H9 (cell line): Measurements from ENCODE around the gene CDK17. TPM values are rescaled to one million over a fixed set of nuclear protein-coding genes. Genes with fewer than 3 reads are reported as not detected.

ENCODE experiments used
- DNase-seq: peaks from one replicate; pipeline ENCODE4 v3.0.0-alpha.2; 2017
- H2AFZ ChIP-seq: one replicate; pipeline ENCODE4 v1.6.1; 2013; ENCODE audit warnings: mild to moderate bottlenecking, low read length, control low read depth, moderate library complexity
- H2AK5ac ChIP-seq: 2 replicates; pipeline ENCODE4 v1.6.1; 2013; ENCODE audit warnings: low read length, control low read depth, mixed read lengths; ENCODE audit not compliant: insufficient read length
- H2BK120ac ChIP-seq: one replicate; pipeline ENCODE4 v1.6.1; 2013; ENCODE audit warnings: low read depth, mild to moderate bottlenecking, low read length, control low read depth, inconsistent platforms; ENCODE audit not compliant: poor library complexity, severe bottlenecking
- H2BK12ac ChIP-seq: 2 replicates; pipeline ENCODE4 v1.6.1; 2013; ENCODE audit warnings: low read length, control low read depth, mixed read lengths, low read depth; ENCODE audit not compliant: insufficient read length
- H2BK15ac ChIP-seq: 2 replicates; pipeline ENCODE4 v1.6.1; 2013; ENCODE audit warnings: low read depth, low read length, control low read depth
- H2BK20ac ChIP-seq: one replicate; pipeline ENCODE4 v1.6.1; 2013; ENCODE audit warnings: low read depth, mild to moderate bottlenecking, low read length, control low read depth, inconsistent platforms; ENCODE audit not compliant: poor library complexity, severe bottlenecking
- H2BK5ac ChIP-seq: 2 replicates; pipeline ENCODE4 v1.6.1; 2013; ENCODE audit warnings: low read length, control low read depth, mixed read lengths; ENCODE audit not compliant: insufficient read length
- H3K14ac ChIP-seq: 2 replicates; pipeline ENCODE4 v1.6.1; 2013; ENCODE audit warnings: low read length, control low read depth; ENCODE audit not compliant: insufficient read depth
- H3K18ac ChIP-seq: 2 replicates; pipeline ENCODE4 v1.6.1; 2013; ENCODE audit warnings: low read depth, mild to moderate bottlenecking, mixed read lengths, low read length, control low read depth; ENCODE audit not compliant: insufficient read length
- H3K23ac ChIP-seq: 2 replicates; pipeline ENCODE4 v1.6.1; 2013; ENCODE audit warnings: low read length, control low read depth, mixed read lengths, low read depth; ENCODE audit not compliant: insufficient read length
- H3K23me2 ChIP-seq: 2 replicates; pipeline ENCODE4 v1.6.1; 2013; ENCODE audit warnings: low read depth, mild to moderate bottlenecking, mixed read lengths, low read length, control low read depth; ENCODE audit not compliant: insufficient read length, poor library complexity, severe bottlenecking
- H3K27ac ChIP-seq: 2 replicates; pipeline ENCODE4 v1.5.1; 2013; ENCODE audit warnings: low read length, control low read depth, mixed read lengths, low read depth; ENCODE audit not compliant: insufficient read length
- H3K27me3 ChIP-seq: 2 replicates; pipeline ENCODE4 v1.6.1; 2013; ENCODE audit warnings: low read length, control low read depth, inconsistent platforms; ENCODE audit not compliant: insufficient read depth
- H3K4ac ChIP-seq: 2 replicates; pipeline ENCODE4 v1.6.1; 2013; ENCODE audit warnings: low read depth, mild to moderate bottlenecking, control low read depth, inconsistent platforms, low read length, moderate library complexity
- H3K4me1 ChIP-seq: 2 replicates; pipeline ENCODE4 v1.6.1; 2013; ENCODE audit warnings: low read length, control low read depth, inconsistent platforms; ENCODE audit not compliant: insufficient read depth
- H3K4me2 ChIP-seq: 2 replicates; pipeline ENCODE4 v1.6.1; 2013; ENCODE audit warnings: low read length, control low read depth, mixed read lengths; ENCODE audit not compliant: insufficient read length, insufficient read depth
- H3K56ac ChIP-seq: 2 replicates; pipeline ENCODE4 v1.6.1; 2013; ENCODE audit warnings: low read depth, mild to moderate bottlenecking, mixed read lengths, low read length, control low read depth; ENCODE audit not compliant: insufficient read length
- H3K79me1 ChIP-seq: 2 replicates; pipeline ENCODE4 v1.6.1; 2013; ENCODE audit warnings: low read depth, mild to moderate bottlenecking, moderate library complexity, low read length, control low read depth, inconsistent platforms; ENCODE audit not compliant: insufficient read depth, poor library complexity, severe bottlenecking
- H3K79me2 ChIP-seq: 2 replicates; pipeline ENCODE4 v1.6.1; 2013; ENCODE audit warnings: low read length, control low read depth, inconsistent platforms; ENCODE audit not compliant: insufficient read depth
- H3K9ac ChIP-seq: 2 replicates; pipeline ENCODE4 v1.6.1; 2013; ENCODE audit warnings: low read length, control low read depth, mixed read lengths; ENCODE audit not compliant: insufficient read length; ENCODE audit errors: extremely low read depth
- H3K9me3 ChIP-seq: one replicate; pipeline ENCODE4 v1.6.1; 2013; ENCODE audit warnings: low read depth, low read length, inconsistent platforms; ENCODE audit not compliant: control insufficient read depth
- H3T11ph ChIP-seq: one replicate; pipeline ENCODE4 v1.6.1; 2013; ENCODE audit warnings: mild to moderate bottlenecking, low read length, control low read depth, inconsistent platforms
- H4K20me1 ChIP-seq: one replicate; pipeline ENCODE4 v1.6.1; 2013; ENCODE audit not compliant: control insufficient read depth, insufficient read length, insufficient read depth
- H4K5ac ChIP-seq: 2 replicates; pipeline ENCODE4 v1.6.1; 2013; ENCODE audit warnings: low read depth, mild to moderate bottlenecking, mixed read lengths, low read length, control low read depth; ENCODE audit not compliant: insufficient read length
- H4K8ac ChIP-seq: replicated peaks from 2 replicates; pipeline ENCODE4 v1.6.1; 2013; ENCODE audit warnings: low read length, control low read depth, mixed read lengths, low read depth; ENCODE audit not compliant: insufficient read length
- H4K91ac ChIP-seq: 2 replicates; pipeline ENCODE4 v1.6.1; 2013; ENCODE audit warnings: low read depth, mild to moderate bottlenecking, moderate library complexity, mixed read lengths, low read length, control low read depth; ENCODE audit not compliant: insufficient read length
- H3K27ac Mint-ChIP-seq, 3 experiments: 2 replicates in 2 of 3; 3 replicates in 1 of 3; pipeline ENCODE4 v1.8.0; 2020 to 2021; ENCODE audit warnings: mixed read lengths in 3 of 3, mild to moderate bottlenecking in 1 of 3, moderate library complexity in 1 of 3
- H3K27me3 Mint-ChIP-seq: 2 replicates; pipeline ENCODE4 v1.8.0; 2021; ENCODE audit warnings: low read depth, mild to moderate bottlenecking, moderate library complexity, mixed read lengths
- H3K36me3 Mint-ChIP-seq, 3 experiments: 2 replicates in 2 of 3; 3 replicates in 1 of 3; pipeline ENCODE4 v1.8.0; 2020 to 2021; ENCODE audit warnings: low read depth in 3 of 3, mixed read lengths in 3 of 3; ENCODE audit not compliant: insufficient read depth in 1 of 3
- H3K4me1 Mint-ChIP-seq, 2 experiments: 2 replicates each; pipeline ENCODE4 v1.8.0; 2020; ENCODE audit warnings: mixed read lengths in 2 of 2
- H3K4me3 Mint-ChIP-seq, 2 experiments: 2 replicates in 1 of 2; 3 replicates in 1 of 2; pipeline ENCODE4 v1.8.0; 2020 to 2021; ENCODE audit warnings: mild to moderate bottlenecking in 2 of 2, mixed read lengths in 2 of 2, moderate library complexity in 1 of 2
- H3K9me3 Mint-ChIP-seq, 2 experiments: 2 replicates in 1 of 2; 3 replicates in 1 of 2; pipeline ENCODE4 v1.8.0; 2020; ENCODE audit warnings: mild to moderate bottlenecking in 2 of 2, mixed read lengths in 2 of 2, moderate library complexity in 1 of 2
- CTCF ChIP-seq: fragments of 200-600 bp; sonication (generic); conservative IDR thresholded peaks from 3 replicates; pipeline ENCODE4 v1.8.0; 2021; ENCODE audit warnings: antibody characterized with exemption, mild to moderate bottlenecking
- WGBS: extraction: QIAGEN DNeasy Blood & Tissue Kit; methylation state at CpG from one replicate; pipeline ENCODE4 v1.1.7; 2013; ENCODE audit warnings: missing lambda C conversion rate, low lambda C conversion rate, mixed read lengths; ENCODE audit not compliant: insufficient read length; ENCODE audit errors: extremely low coverage; 5-methylcytosine and 5-hydroxymethylcytosine counted together
- total RNA-seq: library from RNA; stranded (reverse); gene quantifications from 2 replicates; pipeline ENCODE4 v1.2.1, GENCODE V29; 2021

The CDK17 gene
- total RNA-seq, 1 experiment from 2014 or later, result 28.8 TPM

- Histone ChIP-seq H3K14ac (no peak overlapping the region), H3K23me2 (no peaks in the 10 kb centered on the region), H3K23ac (no peak overlapping the region), H3K27me3 (no peaks in the 10 kb centered on the region), H3K9me3 (no peaks in the 10 kb centered on the region), H3K4me1 (no peaks in the 10 kb centered on the region; the same call in none of the 2 replicates), H2BK12ac (no peak overlapping the region), H3K4ac (no peak overlapping the region), H3K79me1 (no peaks in the 10 kb centered on the region), H3K27ac (no peak overlapping the region), H4K5ac (no peak overlapping the region), H3K4me2 (no peak overlapping the region), H2BK15ac (no peak overlapping the region), H2AFZ (no peak overlapping the region), H4K91ac (no peak overlapping the region), H2AK5ac (no peak overlapping the region), H3K56ac (no peak overlapping the region), H3T11ph (no peak overlapping the region), H3K9ac (no peak overlapping the region), H4K8ac (no peak overlapping the region), H3K18ac (no peak overlapping the region), H4K20me1 (no peaks in the 10 kb centered on the region), H2BK120ac (no peak overlapping the region), H2BK5ac (no peak overlapping the region), H2BK20ac (no peak overlapping the region), H3K79me2 (no peaks in the 10 kb centered on the region)
- TF ChIP-seq CTCF, result no peak
- no peak for DNase-seq
- H3K4me1 Mint-ChIP-seq, result peaks cover 22% of the 10 kb centered on the region in 2 experiments
- H3K36me3 Mint-ChIP-seq, result peaks cover 5 to 16% (median 10%) of the 10 kb centered on the region in 3 experiments
- H3K27me3 Mint-ChIP-seq, result no peaks in the 10 kb centered on the region
- WGBS, result no CpG with 5 or more reads among the region's 3 CpGs
- no peak overlapping the region for H3K4me3 Mint-ChIP-seq
- H3K27ac Mint-ChIP-seq, result no peak overlapping the region
- peaks cover 0 to 2% of the 10 kb centered on the region in 2 experiments; a peak in 1 of 5 replicates for H3K9me3 Mint-ChIP-seq
Observed at GRCh38 chr12:96327889-96328288, 72.3 kb downstream of the CDK17 start.
